ENCODE data around the gene PAIP2B.

The PAIP2B gene

GRCh38 chr2:71226965-71227560 is at the start of gene PAIP2B:
Gene PAIP2B (minus strand): TSS chr2:71227103. CDS start chr2:71202589, 24,514 bp downstream.
- H4K20me1 ChIP-seq, result no peaks in the 10 kb centered on the region

GRCh38 chr2:71275939-71276310 is 49.0 kb upstream of the PAIP2B start:
- Histone ChIP-seq H3K27ac (no peak overlapping the region), H3K4me3 (no peak overlapping the region), H3K9ac (no peak overlapping the region)

More at GRCh38 chr2:71226965-71227560, at the start of gene PAIP2B:
- Histone ChIP-seq H3K4me2 (peak within 1 kb of the TSS; percentile 81), H3K9ac (peak within 1 kb of the TSS; percentile 69), H3K36me3 (no peaks in the 10 kb centered on the region), H3K4me1 (peaks cover 11% of the 10 kb centered on the region; the same call in 1 of the 2 replicates), H3K27me3 (no peaks in the 10 kb centered on the region), H3K27ac (no peak within 1 kb of the TSS; the same call in 1 of the 2 replicates), H3K9me3 (peaks cover 11% of the 10 kb centered on the region), H3K4me3 (peak within 1 kb of the TSS; percentile 70)
- TF ChIP-seq Cebpa-rat (IDR thresholded peaks at IDR 0.05), result no peak

GRCh38 chr2:71269511-71270090 is 42.7 kb upstream of the PAIP2B start:
- H3K4me3 ChIP-seq, result no peak overlapping the region
- H3K27ac ChIP-seq, result no peak overlapping the region
- peaks cover 17% of the 10 kb centered on the region for H3K4me1 ChIP-seq
- H4K20me1 ChIP-seq, result no peaks in the 10 kb centered on the region
- peaks cover 4% of the 10 kb centered on the region; the same call in 1 of the 2 replicates for H3K9me3 ChIP-seq
- H3K9ac ChIP-seq, result no peak overlapping the region
- H3K27me3 ChIP-seq, result no peaks in the 10 kb centered on the region
- TF ChIP-seq Cebpa-rat (IDR thresholded peaks at IDR 0.05), result no peak
- peak overlapping the region; percentile 65 for H3K4me2 ChIP-seq
- no peaks in the 10 kb centered on the region for H3K36me3 ChIP-seq

More at GRCh38 chr2:71275939-71276310, 49.0 kb upstream of the PAIP2B start:
- Histone ChIP-seq H3K4me1 (no peaks in the 10 kb centered on the region), H4K20me1 (no peaks in the 10 kb centered on the region), H3K4me2 (no peak overlapping the region), H3K36me3 (no peaks in the 10 kb centered on the region), H3K27me3 (no peaks in the 10 kb centered on the region), H3K9me3 (peaks cover 18% of the 10 kb centered on the region)
- no peak for TF ChIP-seq Cebpa-rat (IDR thresholded peaks at IDR 0.05)

GRCh38 chr2:71263386-71263785 is 36.5 kb upstream of the PAIP2B start:
- TF ChIP-seq Cebpa-rat (IDR thresholded peaks at IDR 0.05), result no peak
- H4K20me1 ChIP-seq, result no peaks in the 10 kb centered on the region
- H3K4me1 ChIP-seq, result no peaks in the 10 kb centered on the region
- H3K9ac ChIP-seq, result no peak overlapping the region
- H3K9me3 ChIP-seq, result no peaks in the 10 kb centered on the region
- H3K4me3 ChIP-seq, result no peak overlapping the region
- no peaks in the 10 kb centered on the region for H3K36me3 ChIP-seq
- H3K27me3 ChIP-seq, result no peaks in the 10 kb centered on the region
- H3K27ac ChIP-seq, result no peak overlapping the region
- no peak overlapping the region for H3K4me2 ChIP-seq

GRCh38 chr2:71261534-71261933 is 34.6 kb upstream of the PAIP2B start:
- Histone ChIP-seq H3K4me3 (no peak overlapping the region), H3K4me2 (no peak overlapping the region), H3K36me3 (no peaks in the 10 kb centered on the region), H3K9me3 (no peaks in the 10 kb centered on the region), H4K20me1 (no peaks in the 10 kb centered on the region), H3K4me1 (no peaks in the 10 kb centered on the region), H3K27ac (no peak overlapping the region), H3K27me3 (no peaks in the 10 kb centered on the region), H3K9ac (no peak overlapping the region)
- no peak for TF ChIP-seq Cebpa-rat (IDR thresholded peaks at IDR 0.05)

- no peak for TF ChIP-seq Cebpa-rat (IDR thresholded peaks at IDR 0.05)
- H3K27me3 ChIP-seq, result no peaks in the 10 kb centered on the region
- H3K9ac ChIP-seq, result no peak overlapping the region
- H3K4me2 ChIP-seq, result no peak overlapping the region
- H3K27ac ChIP-seq, result no peak overlapping the region
- H4K20me1 ChIP-seq, result no peaks in the 10 kb centered on the region
- no peak overlapping the region for H3K4me3 ChIP-seq
- H3K36me3 ChIP-seq, result no peaks in the 10 kb centered on the region
- no peaks in the 10 kb centered on the region for H3K4me1 ChIP-seq
- H3K9me3 ChIP-seq, result no peaks in the 10 kb centered on the region
Measured at GRCh38 chr2:71256421-71256820, 29.5 kb upstream of the PAIP2B start.

GRCh38 chr2:71254776-71255175 is 27.9 kb upstream of the PAIP2B start:
- TF ChIP-seq Cebpa-rat (IDR thresholded peaks at IDR 0.05), result no peak
- H3K27me3 ChIP-seq, result no peaks in the 10 kb centered on the region
- no peaks in the 10 kb centered on the region for H3K4me1 ChIP-seq
- H3K4me3 ChIP-seq, result no peak overlapping the region
- H3K9me3 ChIP-seq, result no peaks in the 10 kb centered on the region; the same call in 1 of the 2 replicates
- no peak overlapping the region for H3K9ac ChIP-seq
- no peak overlapping the region for H3K4me2 ChIP-seq
- H3K36me3 ChIP-seq, result no peaks in the 10 kb centered on the region
- no peaks in the 10 kb centered on the region for H4K20me1 ChIP-seq
- H3K27ac ChIP-seq, result no peak overlapping the region

GRCh38 chr2:71254078-71254477 is 27.2 kb upstream of the PAIP2B start:
- TF ChIP-seq Cebpa-rat (IDR thresholded peaks at IDR 0.05), result no peak
- Histone ChIP-seq H3K27me3 (no peaks in the 10 kb centered on the region), H3K4me1 (no peaks in the 10 kb centered on the region)

GRCh38 chr2:71253476-71253875 is 26.6 kb upstream of the PAIP2B start:
- Histone ChIP-seq H3K27me3 (no peaks in the 10 kb centered on the region), H3K36me3 (no peaks in the 10 kb centered on the region), H3K9ac (no peak overlapping the region), H3K4me1 (no peaks in the 10 kb centered on the region), H3K9me3 (no peaks in the 10 kb centered on the region; the same call in 1 of the 2 replicates), H3K4me2 (no peak overlapping the region), H4K20me1 (no peaks in the 10 kb centered on the region), H3K27ac (no peak overlapping the region), H3K4me3 (no peak overlapping the region)
- no peak for TF ChIP-seq Cebpa-rat (IDR thresholded peaks at IDR 0.05)

More at GRCh38 chr2:71254078-71254477, 27.2 kb upstream of the PAIP2B start:
- Histone ChIP-seq H4K20me1 (no peaks in the 10 kb centered on the region), H3K4me2 (no peak overlapping the region), H3K27ac (no peak overlapping the region), H3K9ac (no peak overlapping the region), H3K36me3 (no peaks in the 10 kb centered on the region), H3K9me3 (no peaks in the 10 kb centered on the region; the same call in 1 of the 2 replicates), H3K4me3 (no peak overlapping the region)

GRCh38 chr2:71252862-71253261 is 26.0 kb upstream of the PAIP2B start:
- Histone ChIP-seq H3K9ac (no peak overlapping the region), H3K4me3 (no peak overlapping the region), H3K27ac (no peak overlapping the region), H3K4me2 (no peak overlapping the region), H3K27me3 (no peaks in the 10 kb centered on the region), H3K9me3 (no peaks in the 10 kb centered on the region; the same call in 1 of the 2 replicates), H3K36me3 (no peaks in the 10 kb centered on the region), H4K20me1 (no peaks in the 10 kb centered on the region), H3K4me1 (no peaks in the 10 kb centered on the region)
- TF ChIP-seq Cebpa-rat (IDR thresholded peaks at IDR 0.05), result no peak

All from BLaER1 (cell line).